Tibial nerve (tissue), 4 donors: ENCODE results near the gene LTK. TPM values are rescaled to one million over a fixed set of nuclear protein-coding genes. Genes with fewer than 3 reads are reported as not detected.

Source experiments
- DNase-seq, 2 donors: peaks; one replicate each; pipeline ENCODE4 v3.0.0-alpha.2; 2019; ENCODE audit warnings: low spot score in 2 of 2
- H3K27ac ChIP-seq, 4 donors: fragments of 200-600 bp; sonication (generic) in 3 of 4; one replicate each; pipeline ENCODE4 v1.5.1; 2017 to 2019; ENCODE audit warnings: mild to moderate bottlenecking in 1 of 4
- H3K27me3 ChIP-seq, 2 donors: fragments of 200-600 bp; sonication (generic) in 1 of 2; one replicate each; pipeline versions ENCODE4 v1.5.1 to v1.6.0; 2017 to 2019
- H3K36me3 ChIP-seq, 3 donors: fragments of 200-600 bp; sonication (generic); one replicate each; pipeline ENCODE4 v1.5.1; 2018 to 2019
- H3K4me1 ChIP-seq, 4 donors: fragments of 200-600 bp; sonication (generic) in 3 of 4; one replicate each; pipeline ENCODE4 v1.5.1; 2017 to 2019
- H3K4me3 ChIP-seq, 4 donors: fragments of 200-600 bp; sonication (generic) in 3 of 4; one replicate each; pipeline ENCODE4 v1.5.1; 2017 to 2019; ENCODE audit warnings: mild to moderate bottlenecking in 1 of 4, moderate library complexity in 1 of 4
- H3K9me3 ChIP-seq, 4 donors: fragments of 200-600 bp; sonication (generic) in 3 of 4; one replicate each; pipeline ENCODE4 v1.5.1; 2017 to 2019
- EP300 ChIP-seq, 2 donors: sonication (generic); formaldehyde crosslinking; IDR thresholded peaks; one replicate each; pipeline ENCODE4 v1.6.1; 2017; ENCODE audit warnings: antibody characterized with exemption in 2 of 2, mild to moderate bottlenecking in 1 of 2
- POLR2A ChIP-seq, 2 donors: fragments of 450-650 bp; IDR thresholded peaks; one replicate each; pipeline ENCODE4 v1.6.1; 2017; ENCODE audit warnings: antibody characterized with exemption in 2 of 2, mild to moderate bottlenecking in 2 of 2, moderate library complexity in 2 of 2
- WGBS, 2 donors: methylation state at CpG; one replicate each; pipeline ENCODE4 v1.1.5; 2018; 5-methylcytosine and 5-hydroxymethylcytosine counted together
- total RNA-seq, 4 donors: library from RNA; depleted of rRNA; stranded (reverse); fragments of >200 nt; gene quantifications; one replicate each; pipeline ENCODE4 v1.1.0, GENCODE V29; 2016
- TF ChIP-seq, protein P1 (sequence below), 5 experiments: fragments of 200-600 bp in 3 of 5; fragments of 450-650 bp in 2 of 5; sonication (generic) in 3 of 5; IDR thresholded peaks; one replicate each; pipeline ENCODE4 v1.5.1; 2016 to 2019; ENCODE audit warnings: antibody characterized with exemption in 5 of 5, mild to moderate bottlenecking in 3 of 5, moderate library complexity in 2 of 5

The LTK gene
- total RNA-seq, 4 donors from 2014 or later, result 0.39 to 0.90 TPM; not detected in 2

DNA sequence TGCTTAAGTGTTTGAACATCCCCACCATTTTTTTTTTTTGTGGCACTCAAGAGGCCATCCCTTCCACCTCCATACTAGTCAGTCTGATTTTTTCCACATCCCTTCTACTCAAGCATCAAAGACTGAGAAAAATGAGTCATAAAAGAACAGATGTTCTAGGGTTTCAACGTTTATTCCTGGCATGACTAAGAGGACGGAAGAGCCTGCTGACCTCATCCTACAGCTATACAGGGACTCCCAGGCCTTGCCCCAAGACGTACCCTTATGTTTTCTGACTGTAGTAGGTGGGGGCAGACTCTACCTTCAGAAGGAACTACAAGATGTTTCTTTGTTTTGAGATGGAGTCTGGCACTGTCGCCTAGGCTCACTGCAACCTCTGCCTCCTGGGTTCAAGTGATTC, 23.3 kb downstream of the LTK start:
- no peaks in the 10 kb centered on the region for H3K9me3 ChIP-seq
- H3K36me3 ChIP-seq, result no peaks in the 10 kb centered on the region
- H3K27me3 ChIP-seq, result peaks cover 3 to 67% of the 10 kb centered on the region in 2 donors
- WGBS, 2 donors, result 55 to 62% methylated on average over 4 of the region's 4 CpGs
- H3K4me1 ChIP-seq, result peaks cover 0 to 27% (median 25%) of the 10 kb centered on the region in 4 donors
- no peak overlapping the region for H3K4me3 ChIP-seq
- no peak overlapping the region for H3K27ac ChIP-seq
- TF ChIP-seq, protein P1, sequence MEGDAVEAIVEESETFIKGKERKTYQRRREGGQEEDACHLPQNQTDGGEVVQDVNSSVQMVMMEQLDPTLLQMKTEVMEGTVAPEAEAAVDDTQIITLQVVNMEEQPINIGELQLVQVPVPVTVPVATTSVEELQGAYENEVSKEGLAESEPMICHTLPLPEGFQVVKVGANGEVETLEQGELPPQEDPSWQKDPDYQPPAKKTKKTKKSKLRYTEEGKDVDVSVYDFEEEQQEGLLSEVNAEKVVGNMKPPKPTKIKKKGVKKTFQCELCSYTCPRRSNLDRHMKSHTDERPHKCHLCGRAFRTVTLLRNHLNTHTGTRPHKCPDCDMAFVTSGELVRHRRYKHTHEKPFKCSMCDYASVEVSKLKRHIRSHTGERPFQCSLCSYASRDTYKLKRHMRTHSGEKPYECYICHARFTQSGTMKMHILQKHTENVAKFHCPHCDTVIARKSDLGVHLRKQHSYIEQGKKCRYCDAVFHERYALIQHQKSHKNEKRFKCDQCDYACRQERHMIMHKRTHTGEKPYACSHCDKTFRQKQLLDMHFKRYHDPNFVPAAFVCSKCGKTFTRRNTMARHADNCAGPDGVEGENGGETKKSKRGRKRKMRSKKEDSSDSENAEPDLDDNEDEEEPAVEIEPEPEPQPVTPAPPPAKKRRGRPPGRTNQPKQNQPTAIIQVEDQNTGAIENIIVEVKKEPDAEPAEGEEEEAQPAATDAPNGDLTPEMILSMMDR (IDR thresholded peaks at IDR 0.05), result no peak
- TF ChIP-seq POLR2A (IDR thresholded peaks at IDR 0.05), result no peak
- TF ChIP-seq EP300 (IDR thresholded peaks at IDR 0.05), result no peak
- DNase-seq, result no peak

DNA sequence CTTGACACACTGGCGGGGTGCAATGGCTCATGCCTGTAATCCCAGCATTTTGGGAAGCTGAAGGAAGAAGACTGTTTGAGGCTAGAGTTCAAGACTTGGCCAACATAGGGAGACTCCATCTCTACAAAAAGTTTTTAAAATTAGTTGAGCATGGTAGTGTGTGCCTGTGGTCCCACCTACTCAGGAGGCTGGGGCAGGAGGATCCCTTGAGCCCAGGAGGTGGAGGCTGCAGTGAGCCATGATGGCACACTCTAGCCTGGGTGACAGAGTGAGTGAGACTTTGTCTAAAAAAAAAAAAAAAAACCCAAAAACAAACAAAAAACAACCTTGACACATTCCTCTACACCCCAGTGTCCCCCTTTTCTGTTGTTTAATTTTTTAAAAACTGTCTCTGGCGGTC, 24.0 kb downstream of the LTK start:
- WGBS, 2 donors, result 100% methylated on average over 2 of the region's 2 CpGs

DNA sequence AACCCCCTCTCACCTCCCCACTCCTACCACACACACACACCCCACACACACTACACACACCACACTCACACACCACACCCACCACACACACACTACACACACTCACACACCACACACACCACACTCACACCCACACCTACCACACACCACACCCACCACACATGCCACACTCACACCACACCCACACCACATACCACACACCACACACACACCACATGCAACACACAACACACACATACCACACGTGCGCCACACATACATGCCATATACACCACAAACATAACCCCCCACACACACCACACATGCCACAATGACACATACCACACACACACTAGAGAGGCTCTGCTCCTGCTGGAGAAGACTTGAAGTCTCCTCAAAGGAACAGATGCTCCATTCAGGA, 25.8 kb downstream of the LTK start:
- H3K4me3 ChIP-seq, result no peak overlapping the region
- H3K9me3 ChIP-seq, result no peaks in the 10 kb centered on the region
- WGBS, 2 donors, result 89 to 94% methylated on average over 2 of the region's 2 CpGs
- H3K27ac ChIP-seq, result no peak overlapping the region
- TF ChIP-seq, protein P1 (IDR thresholded peaks at IDR 0.05), result no peak
- TF ChIP-seq EP300 (IDR thresholded peaks at IDR 0.05) (no peak), POLR2A (IDR thresholded peaks at IDR 0.05) (no peak)
- H3K36me3 ChIP-seq, result peaks cover 0 to 11% (median 0%) of the 10 kb centered on the region in 3 donors
- peaks cover 0 to 6% (median 5%) of the 10 kb centered on the region in 4 donors for H3K4me1 ChIP-seq
- no peak for DNase-seq
- H3K27me3 ChIP-seq, result peaks cover 0 to 47% of the 10 kb centered on the region in 2 donors

More for the DNA sequence above, 24.0 kb downstream of the LTK start:
- peaks cover 0 to 20% (median 18%) of the 10 kb centered on the region in 4 donors for H3K4me1 ChIP-seq
- H3K36me3 ChIP-seq, result no peaks in the 10 kb centered on the region
- TF ChIP-seq EP300 (IDR thresholded peaks at IDR 0.05), result no peak
- H3K4me3 ChIP-seq, result no peak overlapping the region
- DNase-seq, result no peak
- H3K27ac ChIP-seq, result no peak overlapping the region
- no peaks in the 10 kb centered on the region for H3K9me3 ChIP-seq
- H3K27me3 ChIP-seq, result peaks cover 3 to 60% of the 10 kb centered on the region in 2 donors

DNA sequence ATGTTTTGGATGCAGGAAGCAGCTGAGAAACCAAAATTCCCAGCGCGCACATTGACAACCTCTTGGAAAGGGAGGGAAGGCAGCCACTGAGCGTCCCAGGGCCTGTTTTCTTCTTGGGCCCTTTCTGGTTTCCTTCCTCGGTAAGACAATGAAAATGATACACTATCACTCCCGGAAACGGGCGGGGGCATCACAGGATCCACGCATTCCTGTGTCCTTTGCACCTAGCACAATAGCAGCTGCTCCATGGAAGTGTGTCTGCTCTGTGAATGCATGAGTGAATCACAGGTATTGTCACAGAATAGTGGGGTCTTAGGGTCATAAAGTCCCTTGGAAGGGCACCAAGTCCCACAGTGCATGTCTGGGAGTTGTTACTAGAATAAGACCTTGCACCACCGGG, 26.2 kb downstream of the LTK start:
- no peak for TF ChIP-seq POLR2A (IDR thresholded peaks at IDR 0.05)
- TF ChIP-seq, protein P1 (IDR thresholded peaks at IDR 0.05), result no peak
- TF ChIP-seq EP300 (IDR thresholded peaks at IDR 0.05), result no peak
- no peak for DNase-seq
- WGBS, 2 donors, result 77 to 80% methylated on average over 9 of the region's 9 CpGs

DNA sequence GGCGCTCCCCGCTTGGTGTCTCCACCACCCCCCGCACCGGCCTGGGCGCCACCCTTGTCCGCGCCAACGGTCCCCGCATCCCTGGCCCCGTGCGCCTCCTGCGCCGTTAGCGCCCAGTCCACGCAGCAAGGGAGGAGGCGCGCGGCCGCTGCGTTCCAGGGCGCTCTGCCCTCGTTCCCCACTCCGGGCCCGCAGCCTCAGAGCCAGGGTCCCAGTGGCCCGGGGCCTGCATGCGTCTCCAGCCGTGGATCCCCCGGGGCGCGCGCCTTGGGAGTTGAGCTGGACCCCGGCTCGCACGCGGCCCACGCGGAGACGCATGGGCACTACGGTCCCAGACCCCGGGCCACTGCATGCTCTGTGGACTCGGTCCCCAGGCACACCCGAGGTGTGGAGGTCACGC, 27.3 kb downstream of the LTK start:
- peaks cover 0 to 32% of the 10 kb centered on the region in 2 donors for H3K27me3 ChIP-seq
- H3K4me3 ChIP-seq, result no peak overlapping the region
- TF ChIP-seq POLR2A (IDR thresholded peaks at IDR 0.05), result no peak
- TF ChIP-seq EP300 (IDR thresholded peaks at IDR 0.05), result no peak
- TF ChIP-seq, protein P1 (IDR thresholded peaks at IDR 0.05), result no peak
- no peak for DNase-seq
- H3K27ac ChIP-seq, result no peak overlapping the region
- WGBS, 2 donors, result 86 to 87% methylated on average over 27 to 43 of the region's 43 CpGs
- H3K9me3 ChIP-seq, result no peaks in the 10 kb centered on the region
- no peaks in the 10 kb centered on the region for H3K4me1 ChIP-seq
- peaks cover 0 to 26% (median 0%) of the 10 kb centered on the region in 3 donors for H3K36me3 ChIP-seq

More for the DNA sequence above, 26.2 kb downstream of the LTK start:
- peaks cover 0 to 15% (median 0%) of the 10 kb centered on the region in 3 donors for H3K36me3 ChIP-seq
- no peak overlapping the region for H3K4me3 ChIP-seq
- H3K4me1 ChIP-seq, result peaks cover 0 to 2% (median 2%) of the 10 kb centered on the region in 4 donors
- H3K27ac ChIP-seq, result no peak overlapping the region
- H3K27me3 ChIP-seq, result peaks cover 0 to 43% of the 10 kb centered on the region in 2 donors
- H3K9me3 ChIP-seq, result no peaks in the 10 kb centered on the region
